Effector memory CD8-positive, alpha-beta T cell (primary cell): Measurements from ENCODE around the gene CMPK2.

ENCODE experiments used
- ATAC-seq: fragments of 150-1000 bp; cut with Tn5 transposase; replicated peaks from 2 replicates; pipeline ENCODE4 v1.10.0; 2021; ENCODE audit warnings: mild to moderate bottlenecking, moderate library complexity
- DNase-seq, 3 experiments: peaks; one replicate each; pipeline ENCODE4 v3.0.0; 2021
- H3K27ac Mint-ChIP-seq, 2 donors: one replicate each; pipeline ENCODE4 v1.8.0; 2022; ENCODE audit warnings: mild to moderate bottlenecking in 2 of 2, mixed read lengths in 2 of 2, moderate library complexity in 2 of 2
- H3K27me3 Mint-ChIP-seq, 2 donors: one replicate each; pipeline ENCODE4 v1.8.0; 2022; ENCODE audit warnings: mixed read lengths in 2 of 2
- H3K36me3 Mint-ChIP-seq: one replicate; pipeline ENCODE4 v1.8.0; 2022; ENCODE audit warnings: mild to moderate bottlenecking, moderate library complexity, mixed read lengths; ENCODE audit not compliant: insufficient read depth
- H3K4me1 Mint-ChIP-seq, 2 donors: one replicate each; pipeline ENCODE4 v1.8.0; 2022; ENCODE audit warnings: low read depth in 2 of 2, mixed read lengths in 2 of 2
- H3K4me3 Mint-ChIP-seq, 2 donors: one replicate each; pipeline ENCODE4 v1.8.0; 2022; ENCODE audit warnings: mild to moderate bottlenecking in 2 of 2, mixed read lengths in 2 of 2, moderate library complexity in 2 of 2
- H3K9me3 Mint-ChIP-seq, 2 donors: one replicate each; pipeline ENCODE4 v1.8.0; 2022; ENCODE audit warnings: mixed read lengths in 2 of 2

The CMPK2 gene

DNA sequence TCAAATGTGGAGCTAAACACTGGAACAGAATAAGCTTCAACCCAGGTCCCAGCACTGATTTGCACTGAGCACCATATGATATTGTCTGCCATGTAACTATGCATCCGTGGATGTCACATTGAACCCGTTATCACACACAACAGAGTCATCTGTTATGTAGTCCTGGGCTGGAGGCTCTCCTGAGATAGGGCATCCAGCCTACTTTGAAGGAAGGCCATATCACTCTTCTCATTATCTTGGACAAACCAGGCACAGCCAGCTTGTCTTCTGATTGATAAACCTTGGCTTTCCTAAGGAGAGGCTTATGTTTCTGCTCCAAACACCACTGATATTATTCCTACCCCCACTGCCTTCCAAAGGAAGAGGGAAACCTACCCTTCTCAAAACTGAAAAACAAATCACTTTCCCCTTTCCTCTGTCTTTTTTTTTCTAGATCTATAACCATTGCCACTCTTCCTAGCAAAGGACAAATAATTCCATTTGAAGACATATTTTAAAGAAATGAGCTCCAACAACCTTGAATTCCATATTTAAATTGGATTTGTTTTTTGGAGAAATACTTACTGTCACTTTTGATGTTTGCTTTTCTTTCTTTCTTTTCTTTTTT, 28.3 kb upstream of the CMPK2 start:
- H3K27me3 Mint-ChIP-seq: no peaks in the 10 kb centered on the region
- ATAC-seq: no peak
- no peak for DNase-seq
- no peak overlapping the region for H3K27ac Mint-ChIP-seq
- no peak overlapping the region for H3K4me3 Mint-ChIP-seq
- peaks cover 0 to 1% of the 10 kb centered on the region in 2 donors for H3K4me1 Mint-ChIP-seq
- H3K9me3 Mint-ChIP-seq: no peaks in the 10 kb centered on the region
- H3K36me3 Mint-ChIP-seq: peaks cover 6% of the 10 kb centered on the region

- DNase-seq (no peak), ATAC-seq (no peak)
- Mint-ChIP-seq H3K4me1 (no peaks in the 10 kb centered on the region), H3K36me3 (no peaks in the 10 kb centered on the region), H3K4me3 (no peak overlapping the region), H3K9me3 (no peaks in the 10 kb centered on the region), H3K27ac (no peak overlapping the region), H3K27me3 (peaks cover 0 to 8% of the 10 kb centered on the region in 2 donors)
These were observed 23.0 kb upstream of the CMPK2 start for GRCh38 chr2:6888724-6889123.

- ATAC-seq: no peak
- Mint-ChIP-seq H3K27ac (no peak overlapping the region), H3K4me3 (no peak overlapping the region), H3K36me3 (no peaks in the 10 kb centered on the region), H3K9me3 (no peaks in the 10 kb centered on the region), H3K27me3 (peaks cover 0 to 9% of the 10 kb centered on the region in 2 donors), H3K4me1 (no peaks in the 10 kb centered on the region)
- DNase-seq: no peak
These were observed 22.1 kb upstream of the CMPK2 start for GRCh38 chr2:6887751-6888192.

DNA sequence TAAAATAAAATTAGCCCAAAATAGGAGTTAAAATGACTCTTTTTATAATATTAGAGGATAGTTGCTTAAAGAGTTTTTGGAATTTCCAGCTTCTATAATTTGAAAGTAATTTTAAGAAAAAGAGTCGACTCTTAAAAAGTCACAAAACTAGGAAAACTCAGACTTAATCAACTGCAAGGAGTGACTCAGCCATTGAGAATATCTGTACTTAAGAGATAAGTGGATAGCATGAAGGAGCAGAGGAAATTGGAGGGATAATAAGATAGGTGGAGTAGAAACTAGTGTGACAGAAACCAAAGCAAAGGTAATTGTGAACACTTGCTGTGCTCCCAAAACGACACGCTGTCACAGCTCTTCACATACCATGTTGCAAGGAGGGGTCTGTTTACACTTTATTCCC, 20.3 kb upstream of the CMPK2 start:
- Mint-ChIP-seq H3K4me1 (peaks cover 2% of the 10 kb centered on the region in 2 donors), H3K36me3 (no peaks in the 10 kb centered on the region), H3K27ac (no peak overlapping the region), H3K4me3 (no peak overlapping the region), H3K9me3 (no peaks in the 10 kb centered on the region), H3K27me3 (peaks cover 0 to 9% of the 10 kb centered on the region in 2 donors)
- DNase-seq (no peak), ATAC-seq (no peak)

GRCh38 chr2:6885551-6885950, 19.8 kb upstream of the CMPK2 start:
- peaks cover 4 to 7% of the 10 kb centered on the region in 2 donors for H3K4me1 Mint-ChIP-seq
- H3K4me3 Mint-ChIP-seq: no peak overlapping the region
- no peaks in the 10 kb centered on the region for H3K9me3 Mint-ChIP-seq
- H3K36me3 Mint-ChIP-seq: no peaks in the 10 kb centered on the region
- H3K27me3 Mint-ChIP-seq: peaks cover 0 to 9% of the 10 kb centered on the region in 2 donors
- no peak overlapping the region for H3K27ac Mint-ChIP-seq
- no peak for ATAC-seq
- DNase-seq: no peak

GRCh38 chr2:6883448-6884122, 17.9 kb upstream of the CMPK2 start:
- H3K4me1 Mint-ChIP-seq: peaks cover 18 to 24% of the 10 kb centered on the region in 2 donors

DNA sequence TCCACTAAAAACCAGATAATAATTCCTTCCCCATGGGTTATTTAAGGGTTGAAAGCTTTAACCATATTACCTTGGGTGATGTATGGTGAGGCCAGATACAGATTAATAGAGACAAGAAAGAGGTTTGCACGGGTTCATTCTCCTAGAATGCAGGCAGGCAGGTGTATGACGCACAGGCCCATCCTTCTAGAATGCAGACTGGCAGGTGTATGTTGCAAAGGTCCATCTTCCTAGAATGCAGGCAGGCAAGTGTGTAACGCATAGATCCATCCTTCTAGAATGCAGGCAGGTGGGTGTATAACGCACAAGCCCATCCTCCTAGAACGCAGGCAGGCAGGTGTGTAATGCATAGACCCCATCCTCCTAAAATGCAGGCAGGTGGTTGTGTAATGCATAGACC, 15.8 kb upstream of the CMPK2 start:
- ATAC-seq (no peak), DNase-seq (no peak)
- Mint-ChIP-seq H3K36me3 (no peaks in the 10 kb centered on the region), H3K4me3 (no peak overlapping the region), H3K27ac (peak overlapping the region in 1 of 2 donors; percentile 76), H3K27me3 (peaks cover 0 to 9% of the 10 kb centered on the region in 2 donors), H3K4me1 (peaks cover 25 to 42% of the 10 kb centered on the region in 2 donors), H3K9me3 (no peaks in the 10 kb centered on the region)

More at GRCh38 chr2:6883448-6884122, 17.9 kb upstream of the CMPK2 start:
- H3K36me3 Mint-ChIP-seq: no peaks in the 10 kb centered on the region
- no peak overlapping the region for H3K4me3 Mint-ChIP-seq
- H3K27me3 Mint-ChIP-seq: peaks cover 0 to 9% of the 10 kb centered on the region in 2 donors
- ATAC-seq (no peak), DNase-seq (no peak)
- H3K9me3 Mint-ChIP-seq: no peaks in the 10 kb centered on the region
- H3K27ac Mint-ChIP-seq: no peak overlapping the region

DNA sequence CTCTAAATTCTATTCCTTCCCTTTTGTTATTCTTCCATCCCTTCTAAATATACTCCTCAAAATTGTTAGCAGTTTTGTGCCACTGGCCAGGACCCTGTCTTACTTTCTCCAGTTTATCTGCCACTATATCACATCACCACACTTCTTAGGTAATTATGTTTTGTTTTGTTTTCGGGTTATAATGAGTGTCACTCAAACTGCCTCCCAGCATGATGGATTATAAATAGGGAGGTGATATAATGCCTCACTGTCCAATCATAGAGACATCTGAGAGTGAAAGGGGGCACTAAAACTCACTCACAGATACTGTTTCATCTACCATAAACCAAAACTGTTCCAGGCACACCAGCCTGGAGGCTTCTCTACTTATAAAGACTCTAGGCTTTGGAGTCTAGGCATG, 15.3 kb upstream of the CMPK2 start:
- Mint-ChIP-seq H3K4me3 (no peak overlapping the region), H3K9me3 (no peaks in the 10 kb centered on the region), H3K36me3 (no peaks in the 10 kb centered on the region), H3K27ac (peak overlapping the region in 1 of 2 donors; percentile 76), H3K4me1 (peaks cover 25 to 42% of the 10 kb centered on the region in 2 donors), H3K27me3 (peaks cover 0 to 9% of the 10 kb centered on the region in 2 donors)
- DNase-seq (no peak), ATAC-seq (no peak)

- Mint-ChIP-seq H3K9me3 (no peaks in the 10 kb centered on the region), H3K4me3 (peak overlapping the region; percentile 12 to 61)
- peak; percentile 40 for ATAC-seq
These were observed 14.6 kb upstream of the CMPK2 start for GRCh38 chr2:6880200-6880733.

GRCh38 chr2:6879011-6879410, 13.3 kb upstream of the CMPK2 start:
- peaks cover under 1 to 4% of the 10 kb centered on the region in 2 donors for H3K9me3 Mint-ChIP-seq
- peak overlapping the region; percentile 51 to 72 for H3K4me3 Mint-ChIP-seq
- ATAC-seq (no peak), DNase-seq (no peak)
- peak overlapping the region; percentile 49 to 88 for H3K27ac Mint-ChIP-seq
- peaks cover 25 to 42% of the 10 kb centered on the region in 2 donors for H3K4me1 Mint-ChIP-seq
- peaks cover 0 to 4% of the 10 kb centered on the region in 2 donors for H3K27me3 Mint-ChIP-seq
- H3K36me3 Mint-ChIP-seq: no peaks in the 10 kb centered on the region

More at GRCh38 chr2:6880200-6880733, 14.6 kb upstream of the CMPK2 start:
- peak in 1 of 3 experiments; percentile 4 for DNase-seq
- Mint-ChIP-seq H3K4me1 (peaks cover 25 to 42% of the 10 kb centered on the region in 2 donors), H3K27me3 (peaks cover 0 to 9% of the 10 kb centered on the region in 2 donors), H3K27ac (peak overlapping the region in 1 of 2 donors; percentile 76), H3K36me3 (no peaks in the 10 kb centered on the region)

GRCh38 chr2:6878549-6878948, 12.8 kb upstream of the CMPK2 start:
- Mint-ChIP-seq H3K27me3 (no peaks in the 10 kb centered on the region), H3K27ac (peak overlapping the region in 1 of 2 donors; percentile 88), H3K9me3 (peaks cover 3 to 7% of the 10 kb centered on the region in 2 donors), H3K4me1 (peaks cover 25 to 42% of the 10 kb centered on the region in 2 donors), H3K4me3 (peak overlapping the region; percentile 51 to 90), H3K36me3 (no peaks in the 10 kb centered on the region)
- ATAC-seq: no peak
- no peak for DNase-seq

- Mint-ChIP-seq H3K9me3 (peaks cover 3 to 7% of the 10 kb centered on the region in 2 donors), H3K27ac (peak within 1 kb of the TSS; percentile 90 to 93), H3K4me3 (peak within 1 kb of the TSS; percentile 90), H3K27me3 (no peaks in the 10 kb centered on the region), H3K4me1 (peaks cover 25 to 42% of the 10 kb centered on the region in 2 donors), H3K36me3 (no peaks in the 10 kb centered on the region)
- ATAC-seq (peak; percentile 87), DNase-seq (peak; percentile 11 to 30 (median 18))
These were observed 11.9 kb upstream of the CMPK2 start, which contains the start of gene RSAD2 for GRCh38 chr2:6877402-6878304. TSS of gene RSAD2 (plus strand) at chr2:6877777. CDS start at chr2:6877801, 24 bp downstream.

DNA sequence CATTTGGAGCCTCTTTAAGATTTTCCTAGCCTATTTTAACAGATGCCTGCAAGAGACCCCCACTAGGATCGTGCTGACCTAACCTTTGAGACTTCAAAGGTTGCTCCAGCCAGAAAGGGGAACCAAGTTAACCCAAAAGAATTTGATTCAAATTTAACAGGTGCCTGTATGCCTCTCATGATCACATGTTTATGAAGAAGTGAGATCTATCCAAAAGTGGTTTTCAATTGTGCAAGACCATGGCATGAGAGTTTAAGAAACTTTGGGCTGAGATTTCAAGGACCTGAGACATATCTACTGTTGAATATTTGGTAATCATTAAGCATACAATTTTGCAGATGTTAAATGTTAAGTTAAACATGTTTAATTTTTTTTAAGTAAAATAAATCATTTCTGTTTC, 10.6 kb upstream of the CMPK2 start:
- Mint-ChIP-seq H3K4me1 (peaks cover 25 to 42% of the 10 kb centered on the region in 2 donors), H3K36me3 (no peaks in the 10 kb centered on the region), H3K4me3 (no peak overlapping the region), H3K27ac (peak overlapping the region in 1 of 2 donors; percentile 90), H3K27me3 (no peaks in the 10 kb centered on the region), H3K9me3 (peaks cover 3 to 7% of the 10 kb centered on the region in 2 donors)
- no peak for ATAC-seq
- DNase-seq: no peak
